ENCODE results near the gene LBX2. TPM values are rescaled to one million over a fixed set of nuclear protein-coding genes. Genes with fewer than 3 reads are reported as not detected.

The LBX2 gene
- total and polyA plus RNA-seq, 2 of the 4 experiments (the other 2 are of a cell fraction): 0.18 to 0.62 TPM

DNA sequence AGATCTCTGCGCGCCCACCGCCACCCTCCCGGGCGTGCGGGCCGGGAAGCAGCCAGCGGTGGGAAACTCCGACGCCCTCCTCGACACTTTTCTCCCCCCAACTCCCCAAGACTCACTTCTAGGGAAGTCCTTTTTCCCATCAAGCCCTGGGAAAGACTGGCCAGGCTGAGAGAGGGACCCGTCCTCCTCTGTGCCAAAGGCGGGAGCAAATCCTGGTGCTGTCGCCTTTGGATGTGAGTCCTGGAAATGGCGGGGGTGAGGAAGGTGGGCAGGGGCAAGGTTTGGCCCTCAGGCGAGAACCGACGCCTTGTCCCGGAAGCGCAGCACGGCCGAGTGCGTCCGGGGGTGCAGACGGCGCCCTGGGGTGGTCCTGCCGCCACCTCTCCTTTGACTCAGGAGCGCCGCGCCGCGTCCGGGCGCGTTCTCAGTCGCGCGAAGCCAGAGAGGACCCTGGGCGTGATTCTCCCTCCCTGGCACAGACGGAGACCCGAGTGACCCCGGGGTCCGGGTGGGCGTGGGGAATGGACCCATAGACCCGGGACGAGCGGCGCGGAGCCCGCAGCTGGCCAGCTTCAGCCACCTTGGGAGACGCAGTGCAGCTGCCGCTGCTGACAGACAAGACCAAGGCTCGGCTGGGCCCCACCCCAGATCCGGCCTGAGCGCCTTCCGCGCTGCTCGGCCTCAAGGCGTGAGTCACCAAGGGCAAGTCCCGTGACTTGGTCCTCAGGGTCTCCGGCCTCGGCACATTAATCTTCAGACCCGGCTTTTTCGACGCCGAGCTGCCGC, 3.5 kb upstream of the LBX2 start:
- Histone ChIP-seq H4K20me1 (ENCODE audit: insufficient read depth, low read length) (no peaks in the 10 kb centered on the region), H3K56ac (ENCODE audit: extremely low read depth, insufficient read depth, low read length) (peak overlapping the region; percentile 76; the same call in 1 of the 2 replicates), H3K79me1 (ENCODE audit: low read depth in 1 of 2, low read length in 2 of 2) (peaks cover 12 to 40% of the 10 kb centered on the region in 2 experiments), H3K14ac (replicated peaks; ENCODE audit: low read depth, low read length) (peak overlapping the region; percentile 98), H2AK9ac (replicated peaks; ENCODE audit: low read depth, low read length, poor library complexity) (peak overlapping the region; percentile 90), H3K4me2 (ENCODE audit: low read depth, low read length) (peak overlapping the region; percentile 67), H4K8ac (ENCODE audit: low read depth in 2 of 2, low read length in 2 of 2) (peak overlapping the region; percentile 91 to 94), H3K9me3 (ENCODE audit: control insufficient read depth, insufficient read depth, low read length) (no peaks in the 10 kb centered on the region), H3K9ac (ENCODE audit: low read depth, low read length) (peak overlapping the region; percentile 39), H2AFZ (replicated peaks; ENCODE audit: low read length, poor library complexity) (peak overlapping the region; percentile 97), H2BK15ac (ENCODE audit: low read depth, low read length) (peak overlapping the region; percentile 66; the same call in 1 of the 3 replicates), H3K27me3 (ENCODE audit: control insufficient read depth, insufficient read depth, low read length) (peaks cover 32% of the 10 kb centered on the region), H3K4me3 (ENCODE audit: insufficient read depth, low read depth, low read length) (peak overlapping the region; percentile 43), H4K91ac (ENCODE audit: insufficient read depth, low read depth, low read length) (peak overlapping the region; percentile 92), H3K9me1 (ENCODE audit: insufficient read depth, low read length) (peaks cover 9% of the 10 kb centered on the region), H3K36me3 (ENCODE audit: control insufficient read depth, insufficient read depth, low read length) (peaks cover 16% of the 10 kb centered on the region), H3K4me1 (ENCODE audit: control insufficient read depth, insufficient read depth, low read length) (peaks cover 23% of the 10 kb centered on the region), H2AK5ac (ENCODE audit: low read depth, low read length) (peak overlapping the region; percentile 96), H4K5ac (ENCODE audit: low read depth, low read length) (peak overlapping the region; percentile 87), H3K23ac (ENCODE audit: low read depth, low read length) (peak overlapping the region; percentile 74; the same call in 1 of the 2 replicates), H2BK120ac (ENCODE audit: low read depth, low read length) (peak overlapping the region; percentile 78), H3K18ac (ENCODE audit: low read depth, low read length) (peak overlapping the region; percentile 41; the same call in 1 of the 2 replicates), H3K4ac (ENCODE audit: low read depth, low read length) (peak overlapping the region; percentile 94), H2BK5ac (ENCODE audit: low read depth, low read length, poor library complexity, severe bottlenecking) (peak overlapping the region; percentile 27), H2BK20ac (ENCODE audit: low read depth, low read length) (peak overlapping the region; percentile 43; the same call in 1 of the 2 replicates), H3K27ac (ENCODE audit: insufficient read depth, low read length) (peak overlapping the region; percentile 67)
- dilution Hi-C loops (cut with HindIII; ENCODE audit: low sequenced_read_pairs, unreplicated experiment): no loop called here
- intact Hi-C loops (cut with micrococcal nuclease): no loop called here
- ChIA-PET POLR2A (ENCODE audit: unreplicated experiment) (interaction anchor here (1.4 kb wide), 1 partner anchor 20 kb away, joined by 3 read pairs; the partner anchor contains the start of genes CCDC142 and TTC31), CTCF (interaction anchor here (0.9 kb wide), 1 partner anchor 82 kb away, joined by 3 read pairs; no protein-coding TSS in a partner anchor)
- ATAC-seq (ENCODE audit: low read depth) (peak; percentile 60), DNase-seq (peak; percentile 84)
- BruUV-seq (replicated peaks): no TSS peak
- in situ Hi-C loops (cut with MboI; ENCODE audit: low sequenced_read_pairs): no loop called here
- WGBS, 2 experiments (ENCODE audit: extremely low coverage in 2 of 2, insufficient read length in 1 of 2): 2% methylated on average over 22 of the region's 67 CpGs; no CpG with 5 or more reads in 1 of the 2 experiments
- TF ChIP-seq NFE2L2 (IDR thresholded peaks at IDR 0.05; ENCODE audit: low read depth, low read length): no peak
- TF ChIP-seq, protein P1, sequence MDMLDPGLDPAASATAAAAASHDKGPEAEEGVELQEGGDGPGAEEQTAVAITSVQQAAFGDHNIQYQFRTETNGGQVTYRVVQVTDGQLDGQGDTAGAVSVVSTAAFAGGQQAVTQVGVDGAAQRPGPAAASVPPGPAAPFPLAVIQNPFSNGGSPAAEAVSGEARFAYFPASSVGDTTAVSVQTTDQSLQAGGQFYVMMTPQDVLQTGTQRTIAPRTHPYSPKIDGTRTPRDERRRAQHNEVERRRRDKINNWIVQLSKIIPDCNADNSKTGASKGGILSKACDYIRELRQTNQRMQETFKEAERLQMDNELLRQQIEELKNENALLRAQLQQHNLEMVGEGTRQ (IDR thresholded peaks at IDR 0.05; ENCODE audit: low read depth, low read length): peak; percentile 45; the same call in 1 of the 2 replicates
- no peak for TF ChIP-seq RFX5 (IDR thresholded peaks at IDR 0.05; ENCODE audit: low read depth, low read length)
- TF ChIP-seq MXI1 (IDR thresholded peaks at IDR 0.05; ENCODE audit: borderline replicate concordance, low read depth, low read length): no peak
- TF ChIP-seq CHD1 (IDR thresholded peaks at IDR 0.05; ENCODE audit: low read depth, low read length): no peak
- TF ChIP-seq RAD21 (IDR thresholded peaks at IDR 0.05; ENCODE audit: low read length): no peak
- peak; percentile 65 for TF ChIP-seq FOS (IDR thresholded peaks at IDR 0.05; ENCODE audit: low read depth, low read length)
- TF ChIP-seq POLR2A (IDR thresholded peaks at IDR 0.05; ENCODE audit: low read depth, low read length): peak; percentile 43; the same call in 1 of the 2 replicates
- TF ChIP-seq MAZ (IDR thresholded peaks at IDR 0.05; ENCODE audit: borderline replicate concordance, low read depth, low read length): no peak
- TF ChIP-seq SMC3 (IDR thresholded peaks at IDR 0.05; ENCODE audit: low read depth, low read length): no peak
- no peak for TF ChIP-seq CEBPB (IDR thresholded peaks at IDR 0.05; ENCODE audit: low read depth, low read length)
- TF ChIP-seq RCOR1 (IDR thresholded peaks at IDR 0.05; ENCODE audit: insufficient replicate concordance, low read length): no peak
- TF ChIP-seq MAFK (IDR thresholded peaks at IDR 0.05; ENCODE audit: low read depth, low read length): no peak
- TF ChIP-seq, protein P2, sequence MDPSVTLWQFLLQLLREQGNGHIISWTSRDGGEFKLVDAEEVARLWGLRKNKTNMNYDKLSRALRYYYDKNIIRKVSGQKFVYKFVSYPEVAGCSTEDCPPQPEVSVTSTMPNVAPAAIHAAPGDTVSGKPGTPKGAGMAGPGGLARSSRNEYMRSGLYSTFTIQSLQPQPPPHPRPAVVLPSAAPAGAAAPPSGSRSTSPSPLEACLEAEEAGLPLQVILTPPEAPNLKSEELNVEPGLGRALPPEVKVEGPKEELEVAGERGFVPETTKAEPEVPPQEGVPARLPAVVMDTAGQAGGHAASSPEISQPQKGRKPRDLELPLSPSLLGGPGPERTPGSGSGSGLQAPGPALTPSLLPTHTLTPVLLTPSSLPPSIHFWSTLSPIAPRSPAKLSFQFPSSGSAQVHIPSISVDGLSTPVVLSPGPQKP (IDR thresholded peaks at IDR 0.05; ENCODE audit: borderline replicate concordance, low read depth, low read length): no peak
